ELR (cell line): Measurements from ENCODE around the gene ZNF532.
"Not testable (repeated sequence)": the region's sequence is repeated elsewhere in the genome, so short reads cannot be mapped to it uniquely, and the experiment has no call there.

Experiments used
- DNase-seq: peaks from one replicate; pipeline ENCODE4 v3.0.0-alpha.2; 2015; ENCODE audit warnings: low read depth

ZNF532 gene, protein sequence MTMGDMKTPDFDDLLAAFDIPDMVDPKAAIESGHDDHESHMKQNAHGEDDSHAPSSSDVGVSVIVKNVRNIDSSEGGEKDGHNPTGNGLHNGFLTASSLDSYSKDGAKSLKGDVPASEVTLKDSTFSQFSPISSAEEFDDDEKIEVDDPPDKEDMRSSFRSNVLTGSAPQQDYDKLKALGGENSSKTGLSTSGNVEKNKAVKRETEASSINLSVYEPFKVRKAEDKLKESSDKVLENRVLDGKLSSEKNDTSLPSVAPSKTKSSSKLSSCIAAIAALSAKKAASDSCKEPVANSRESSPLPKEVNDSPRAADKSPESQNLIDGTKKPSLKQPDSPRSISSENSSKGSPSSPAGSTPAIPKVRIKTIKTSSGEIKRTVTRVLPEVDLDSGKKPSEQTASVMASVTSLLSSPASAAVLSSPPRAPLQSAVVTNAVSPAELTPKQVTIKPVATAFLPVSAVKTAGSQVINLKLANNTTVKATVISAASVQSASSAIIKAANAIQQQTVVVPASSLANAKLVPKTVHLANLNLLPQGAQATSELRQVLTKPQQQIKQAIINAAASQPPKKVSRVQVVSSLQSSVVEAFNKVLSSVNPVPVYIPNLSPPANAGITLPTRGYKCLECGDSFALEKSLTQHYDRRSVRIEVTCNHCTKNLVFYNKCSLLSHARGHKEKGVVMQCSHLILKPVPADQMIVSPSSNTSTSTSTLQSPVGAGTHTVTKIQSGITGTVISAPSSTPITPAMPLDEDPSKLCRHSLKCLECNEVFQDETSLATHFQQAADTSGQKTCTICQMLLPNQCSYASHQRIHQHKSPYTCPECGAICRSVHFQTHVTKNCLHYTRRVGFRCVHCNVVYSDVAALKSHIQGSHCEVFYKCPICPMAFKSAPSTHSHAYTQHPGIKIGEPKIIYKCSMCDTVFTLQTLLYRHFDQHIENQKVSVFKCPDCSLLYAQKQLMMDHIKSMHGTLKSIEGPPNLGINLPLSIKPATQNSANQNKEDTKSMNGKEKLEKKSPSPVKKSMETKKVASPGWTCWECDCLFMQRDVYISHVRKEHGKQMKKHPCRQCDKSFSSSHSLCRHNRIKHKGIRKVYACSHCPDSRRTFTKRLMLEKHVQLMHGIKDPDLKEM (N-terminal part only)

DNA sequence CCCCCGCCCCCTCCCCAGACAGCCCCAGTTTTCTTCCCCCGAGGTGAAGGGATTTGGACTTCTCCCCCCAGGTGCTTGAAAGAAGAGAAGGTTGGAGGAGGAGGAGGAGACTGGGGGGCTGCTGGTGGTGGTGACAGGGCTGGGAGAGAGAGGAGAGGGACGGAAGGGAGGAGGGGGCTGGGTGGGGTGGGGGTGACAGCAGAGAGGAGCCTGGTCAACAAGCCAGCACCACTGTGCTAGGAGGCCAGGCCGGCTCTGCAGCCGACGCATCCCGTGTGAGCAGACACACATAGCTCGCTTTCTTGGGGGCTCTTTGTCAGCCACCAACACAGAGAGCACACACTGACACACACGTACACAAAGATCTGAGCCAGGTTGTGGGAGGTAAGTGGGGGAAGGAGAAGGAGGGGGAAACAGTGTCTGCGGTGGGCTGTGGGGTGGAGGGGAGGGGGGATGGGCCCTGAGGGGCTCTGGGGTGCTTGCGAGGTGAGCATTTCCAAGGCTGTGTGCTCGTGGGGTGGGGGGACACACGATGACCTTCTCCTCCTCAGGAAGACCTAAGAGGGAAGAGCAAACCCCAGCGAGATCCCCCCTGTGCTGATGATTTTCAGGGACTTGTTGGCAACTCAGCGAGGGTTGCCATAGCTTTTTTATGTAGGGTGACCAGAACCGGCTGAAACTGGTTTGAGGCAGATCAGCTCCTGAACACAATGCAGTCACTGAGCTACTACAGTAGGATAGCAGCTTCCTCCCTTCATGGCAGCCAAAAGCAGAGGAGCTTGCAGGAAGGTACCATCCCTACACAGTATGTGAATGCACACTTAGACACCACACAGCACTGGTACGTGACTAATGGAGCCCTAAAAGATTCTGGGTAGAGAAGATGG lies at the start of gene ZNF532:
Gene ZNF532, plus strand, starts transcription at position 732 of the 887 bp plus-strand sequence. CDS start 53,411 bp downstream, outside the sequence.
- peak; percentile 73 for DNase-seq

DNA sequence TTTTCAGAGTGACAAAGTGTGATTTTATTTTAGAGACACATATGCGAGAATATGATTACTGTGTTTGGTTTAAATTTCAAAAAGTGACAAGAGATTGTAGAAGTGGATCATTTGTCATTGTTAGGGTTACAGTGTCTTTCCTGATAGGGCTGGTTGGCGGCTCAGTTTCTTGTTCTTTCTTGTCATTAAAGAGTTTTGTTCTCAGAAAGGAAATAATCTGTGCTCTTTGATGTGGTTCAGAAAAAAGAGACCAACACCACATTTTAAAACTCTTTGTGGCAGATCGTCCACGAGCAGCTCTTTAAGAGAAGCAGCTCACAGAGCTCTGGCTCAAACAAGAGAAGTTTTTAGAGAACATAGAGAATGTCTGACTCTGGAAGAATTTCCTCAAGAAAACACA lies 45.6 kb upstream of the ZNF532 start:
- no peak for DNase-seq

DNA sequence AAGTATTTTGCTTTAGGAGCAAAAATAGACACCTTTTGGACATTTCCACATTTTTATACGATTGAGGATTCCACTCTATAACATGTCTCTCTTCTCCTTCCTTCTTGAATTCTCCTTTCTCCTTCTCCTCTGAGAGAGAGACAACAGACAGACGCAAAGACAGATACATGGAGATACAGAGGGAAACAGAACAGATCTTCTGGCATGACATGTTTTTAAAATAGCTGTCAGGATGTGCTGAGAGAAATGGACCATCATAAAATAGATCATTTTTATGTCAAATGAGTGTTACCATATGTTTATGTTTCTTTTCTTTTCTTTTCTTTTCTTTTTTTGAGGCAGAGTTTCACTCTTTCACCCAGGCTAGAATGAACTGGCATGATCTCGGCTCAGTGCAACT lies 44.4 kb upstream of the ZNF532 start:
- no peak for DNase-seq

DNA sequence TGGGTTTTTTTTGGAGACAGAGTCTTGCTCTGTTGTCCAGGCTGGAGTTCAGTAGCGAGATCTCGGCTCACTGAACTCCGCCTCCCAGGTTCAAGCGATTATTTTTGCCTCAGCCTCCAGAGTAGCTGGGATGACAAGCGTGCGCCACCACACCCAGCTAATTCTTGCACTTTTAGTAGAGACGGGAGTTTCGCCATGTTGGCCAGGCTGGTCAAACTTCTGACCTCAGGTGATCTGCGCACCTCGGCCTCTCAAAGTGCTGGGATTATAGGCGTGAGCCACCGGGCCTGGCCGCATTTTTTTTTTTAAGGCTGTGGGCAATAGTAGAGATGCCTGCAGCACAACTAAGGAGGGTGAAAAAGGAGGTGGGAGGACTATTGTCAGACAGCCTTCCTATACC lies 41.7 kb upstream of the ZNF532 start:
- DNase-seq = no peak

DNA sequence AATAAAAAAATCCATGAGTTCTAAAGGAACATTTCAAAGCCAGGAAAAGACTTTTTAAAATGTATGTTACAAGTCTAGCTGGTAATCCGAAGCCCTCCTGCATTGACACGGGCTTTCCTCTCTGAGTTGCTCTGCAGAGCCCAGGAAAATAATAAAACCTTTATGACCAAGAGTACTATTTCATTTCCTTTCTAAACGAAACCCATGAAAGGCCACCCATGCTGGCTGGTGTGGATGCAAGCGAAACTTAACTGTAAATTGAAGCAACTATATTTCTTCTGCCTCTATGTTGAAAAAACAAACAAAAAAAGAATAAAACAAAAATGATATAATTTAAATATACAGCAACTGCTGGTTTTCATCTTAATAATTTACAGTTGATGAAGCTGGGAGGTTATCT lies 41.3 kb upstream of the ZNF532 start:
- DNase-seq = no peak

DNA sequence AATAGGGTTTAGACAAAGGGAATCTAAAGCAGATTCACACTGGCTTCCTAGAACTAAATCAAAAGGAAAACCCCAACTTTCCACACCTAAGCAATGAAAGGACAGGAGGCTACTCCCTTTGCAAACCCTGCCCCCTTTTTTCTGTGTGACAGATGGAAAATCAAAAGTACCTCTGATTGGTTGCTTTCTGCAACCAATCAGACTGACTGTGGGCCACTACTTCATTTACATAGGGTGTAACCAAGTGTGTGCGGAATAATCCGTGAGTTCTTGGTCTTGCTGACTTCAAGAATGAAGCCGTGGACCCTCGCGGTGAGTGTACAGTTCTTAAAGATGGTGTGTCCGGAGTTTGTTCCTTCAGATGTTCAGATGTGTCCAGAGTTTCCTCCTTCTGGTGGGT lies 37.8 kb upstream of the ZNF532 start:
- not testable (repeated sequence) for DNase-seq

DNA sequence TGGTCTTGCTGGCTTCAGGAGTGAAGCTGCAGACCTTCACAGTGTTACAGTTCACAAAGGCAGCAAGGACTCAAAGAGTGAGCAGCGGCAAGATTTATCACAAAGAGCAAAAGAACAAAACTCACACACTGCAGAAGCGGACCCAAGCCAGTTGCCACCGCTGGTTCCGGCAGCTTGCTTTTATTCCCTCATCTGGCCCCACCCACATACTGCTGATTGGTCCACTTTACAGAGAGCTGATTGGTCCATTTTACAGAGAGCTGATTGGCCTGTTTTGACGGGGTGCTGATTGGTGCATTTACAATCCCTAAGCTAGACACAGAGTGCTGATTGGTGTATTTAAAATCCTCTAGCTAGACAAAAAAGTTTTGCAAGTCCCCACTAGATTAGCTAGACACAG lies 37.2 kb upstream of the ZNF532 start:
- DNase-seq = no peak

DNA sequence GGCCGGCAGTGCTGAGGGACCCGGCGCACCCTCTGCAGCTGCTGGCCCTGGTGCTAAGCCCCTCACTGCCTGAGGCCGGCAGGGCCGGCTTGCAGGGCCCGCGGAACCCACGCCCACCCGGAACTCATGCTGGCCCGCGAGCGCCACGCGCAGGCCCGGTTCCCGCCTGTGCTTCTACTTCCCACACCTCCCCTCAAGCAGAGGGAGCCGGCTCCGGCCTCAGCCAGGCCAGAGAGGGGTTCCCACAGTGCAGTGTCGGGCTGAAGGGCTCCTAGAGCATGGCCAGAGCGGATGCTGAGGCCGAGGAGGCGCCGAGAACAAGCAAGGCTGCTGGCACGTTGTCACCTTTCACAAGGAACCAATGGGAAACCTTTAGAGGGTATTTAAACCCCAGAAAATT lies 36.8 kb upstream of the ZNF532 start:
- no peak for DNase-seq

DNA sequence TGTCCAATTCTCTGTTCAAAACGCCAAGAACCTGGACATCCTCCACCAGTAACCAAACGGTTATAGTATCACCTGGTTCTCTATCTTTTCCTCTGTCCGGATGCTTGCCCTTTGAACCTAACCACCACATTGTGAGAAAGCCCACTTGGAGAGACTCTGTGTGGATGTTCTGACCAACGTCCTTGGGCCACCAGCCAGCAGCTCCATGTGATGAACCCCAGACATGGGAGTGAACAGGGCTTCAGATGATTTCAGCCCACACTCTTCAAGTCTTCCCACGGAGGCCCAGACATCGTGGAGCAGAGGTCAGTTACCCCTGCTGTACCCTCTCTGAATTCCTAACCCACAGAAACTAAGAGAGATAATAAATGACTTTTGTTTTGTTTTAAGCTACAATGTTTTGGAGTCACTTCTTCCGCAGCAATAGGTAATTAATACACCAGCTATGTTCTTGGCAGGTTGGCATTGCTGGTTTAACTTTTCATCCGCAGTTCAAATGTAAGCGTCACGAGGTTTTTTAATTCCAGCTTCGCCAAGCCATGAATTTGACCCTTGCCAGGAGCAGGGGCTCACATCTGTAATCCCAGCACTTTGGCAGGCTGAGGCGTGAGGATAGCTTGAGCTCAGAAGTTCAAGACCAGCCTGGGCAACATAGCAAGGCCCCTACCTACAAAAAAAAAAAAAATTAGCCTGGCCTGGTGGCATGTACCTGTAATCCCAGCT lies 36.1 kb upstream of the ZNF532 start:
- DNase-seq = no peak

DNA sequence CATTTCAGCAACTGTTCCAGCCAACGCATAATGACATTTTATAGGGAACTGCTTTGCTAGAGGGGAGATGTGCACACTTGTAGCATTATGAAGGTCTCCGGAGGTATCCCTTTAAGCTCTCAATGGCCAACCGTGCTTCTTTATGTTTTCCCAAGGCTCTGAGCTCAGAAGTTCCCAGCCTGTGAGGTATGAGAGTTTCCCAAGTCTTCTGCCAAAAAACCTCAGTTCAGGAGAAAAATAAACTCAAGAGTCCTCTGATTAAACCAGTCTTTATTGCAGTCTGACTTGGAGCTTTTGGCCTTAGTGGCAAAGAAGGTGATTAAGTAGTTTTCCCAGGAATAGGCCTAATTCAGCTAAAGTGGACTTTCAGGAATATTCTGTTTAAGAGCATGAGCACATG lies 35.4 kb upstream of the ZNF532 start:
- DNase-seq = no peak

DNA sequence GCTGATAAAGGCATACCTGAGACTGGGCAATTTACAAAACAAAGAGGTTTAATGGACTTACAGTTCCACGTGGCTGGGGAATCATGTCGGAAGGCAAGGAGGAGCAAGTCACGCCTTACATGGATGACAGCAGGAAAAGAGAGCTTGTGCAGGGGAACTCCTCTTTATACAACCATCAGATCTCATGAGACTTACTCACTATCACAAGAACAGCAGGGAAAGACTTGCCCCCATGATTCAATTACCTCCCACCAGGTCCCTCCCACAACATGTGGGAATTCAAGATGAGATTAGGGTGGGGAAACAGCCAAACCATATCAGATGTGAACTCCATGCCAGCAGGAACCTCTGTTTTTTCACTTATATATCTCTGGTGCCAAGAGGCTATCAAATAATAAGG lies 34.8 kb upstream of the ZNF532 start:
- not testable (repeated sequence) for DNase-seq

DNA sequence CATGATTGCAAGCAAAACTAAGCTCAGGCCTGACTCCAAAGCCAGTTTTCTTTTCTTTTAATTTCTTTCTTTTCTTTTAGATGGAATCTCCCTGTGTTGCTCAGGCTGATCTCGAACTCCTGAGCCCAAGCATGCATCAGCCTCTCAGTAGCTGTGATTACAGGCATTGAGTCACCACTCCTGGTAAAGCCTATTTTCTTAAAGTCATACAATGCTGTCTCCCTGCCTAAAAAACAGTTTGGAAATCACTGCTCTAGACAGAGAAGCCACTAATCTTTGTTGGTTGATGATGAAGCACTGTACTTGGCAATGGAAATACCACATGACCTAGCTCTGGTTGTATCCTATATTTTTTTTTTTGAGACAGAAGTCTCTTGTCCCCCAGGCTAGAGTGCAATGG lies 33.1 kb upstream of the ZNF532 start:
- peak; percentile 40 for DNase-seq

DNA sequence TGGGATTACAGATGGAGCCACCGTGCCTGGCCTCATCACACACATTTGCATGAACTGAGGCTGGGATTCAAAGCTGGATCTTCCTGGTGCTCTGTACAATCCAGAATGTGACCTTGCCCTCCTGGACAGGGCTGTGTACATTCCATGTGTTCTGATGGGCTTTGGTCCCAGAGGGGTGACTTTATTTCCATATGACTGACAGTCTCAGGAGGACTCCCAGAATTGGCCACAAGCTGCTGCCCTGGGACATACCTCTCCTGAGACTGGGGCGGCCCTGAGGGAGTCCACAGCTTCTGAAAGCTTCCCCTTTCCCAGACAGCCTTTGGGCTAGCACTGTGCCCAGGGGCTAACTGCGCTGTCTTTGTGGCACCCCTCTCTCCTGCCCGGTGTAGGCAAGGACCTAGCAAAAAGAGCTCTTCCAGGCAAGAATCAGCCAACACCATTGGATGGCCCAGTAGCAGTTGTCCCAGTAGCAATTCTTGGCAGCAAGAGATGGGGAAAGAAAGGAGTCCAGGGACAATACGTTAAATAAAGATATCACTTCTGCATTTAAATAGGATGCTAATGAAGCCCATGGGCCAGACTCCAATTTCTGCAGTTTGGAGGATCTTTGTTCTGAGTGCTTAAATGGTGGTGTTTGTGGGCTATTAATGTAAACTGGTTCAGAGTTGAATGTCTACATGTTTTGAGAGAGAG lies 26.4 kb upstream of the ZNF532 start:
- no peak for DNase-seq

DNA sequence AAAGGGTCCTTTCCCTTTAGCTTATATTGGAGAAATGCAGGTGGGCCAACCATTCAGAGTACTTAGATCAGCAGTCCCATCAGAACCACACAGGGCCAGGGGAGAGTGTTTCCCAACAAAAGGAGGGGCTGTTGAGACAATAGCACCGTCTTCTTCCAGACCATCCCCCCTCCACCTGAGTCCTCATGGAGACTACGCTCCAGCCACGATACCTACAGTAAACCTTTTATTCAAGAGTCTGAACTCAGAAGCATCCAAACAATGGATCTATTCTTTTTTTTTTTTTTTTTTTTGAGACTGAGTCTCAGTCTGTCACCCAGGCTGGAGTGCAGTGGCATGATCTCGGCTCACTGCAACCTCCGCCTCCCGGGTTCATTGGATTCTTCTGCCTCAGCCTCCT lies 25.7 kb upstream of the ZNF532 start:
- DNase-seq = no peak

DNA sequence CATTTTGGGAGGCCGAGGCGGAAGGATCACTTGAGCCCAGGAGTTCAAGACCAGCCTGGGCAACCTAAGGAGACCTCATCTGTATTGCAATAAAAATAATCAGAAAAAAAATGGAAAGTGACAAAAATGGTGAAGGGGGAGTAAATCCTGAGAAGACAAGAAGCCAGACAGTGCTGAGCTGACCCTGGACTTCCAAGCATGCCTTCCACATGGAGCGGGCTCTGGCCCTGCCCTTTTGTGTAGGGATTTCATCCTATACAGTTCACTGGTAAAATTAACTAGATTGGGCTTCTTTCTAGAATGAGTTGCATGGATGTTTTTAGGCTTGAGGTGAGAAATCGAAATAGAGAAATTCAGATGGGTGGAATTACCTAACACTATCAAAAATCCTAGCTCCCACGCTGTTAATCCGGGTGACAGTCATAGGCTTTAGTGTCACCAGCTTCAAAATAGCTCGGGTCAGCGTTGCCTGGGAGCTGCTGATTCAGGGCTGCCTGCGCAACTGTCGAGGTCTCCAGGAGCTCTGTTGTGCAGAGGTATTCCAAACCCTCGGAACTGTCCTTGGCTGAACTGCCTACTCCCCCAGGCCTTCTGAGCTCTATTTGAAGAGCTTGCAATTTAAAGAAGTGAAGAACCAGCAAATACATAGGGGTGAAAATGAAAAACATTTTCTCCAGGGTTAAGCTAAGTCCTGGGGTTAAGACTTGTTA lies 21.5 kb upstream of the ZNF532 start:
- no peak for DNase-seq

DNA sequence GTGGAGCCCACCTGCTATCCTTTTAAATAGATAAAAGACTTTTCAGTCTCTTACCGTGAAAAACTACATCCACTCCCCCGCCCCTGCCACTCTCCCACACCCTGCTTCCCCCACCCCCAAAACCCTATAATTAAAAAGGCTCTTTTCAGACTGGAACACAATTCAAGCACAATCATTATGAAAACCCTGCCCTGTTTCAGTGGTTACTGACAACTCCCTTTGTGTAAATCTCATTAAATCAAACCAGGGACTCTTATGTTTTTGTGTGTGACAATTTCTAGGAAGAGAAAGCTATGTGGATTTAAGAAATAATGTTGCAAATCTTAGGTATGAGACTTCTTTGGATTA lies 21.0 kb upstream of the ZNF532 start:
- no peak for DNase-seq

DNA sequence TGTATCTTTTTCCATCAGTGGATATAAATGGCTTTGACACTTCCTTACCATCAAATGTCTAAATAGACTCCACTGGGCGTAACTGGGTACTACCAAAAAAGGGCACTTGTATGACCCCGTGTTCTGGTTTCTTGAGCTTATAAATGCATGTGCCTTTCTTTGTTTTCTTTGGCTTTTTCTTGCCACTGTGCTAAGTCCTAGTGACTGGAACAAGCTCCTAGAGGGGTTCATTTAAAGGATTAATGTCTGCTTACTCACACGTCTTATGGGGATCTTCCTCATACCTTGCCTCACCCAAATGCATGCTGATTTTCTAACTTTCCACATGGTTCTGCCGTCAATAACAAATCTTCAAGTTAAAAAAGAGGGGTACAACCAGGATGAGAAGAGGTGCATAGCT lies 19.8 kb upstream of the ZNF532 start:
- no peak for DNase-seq

DNA sequence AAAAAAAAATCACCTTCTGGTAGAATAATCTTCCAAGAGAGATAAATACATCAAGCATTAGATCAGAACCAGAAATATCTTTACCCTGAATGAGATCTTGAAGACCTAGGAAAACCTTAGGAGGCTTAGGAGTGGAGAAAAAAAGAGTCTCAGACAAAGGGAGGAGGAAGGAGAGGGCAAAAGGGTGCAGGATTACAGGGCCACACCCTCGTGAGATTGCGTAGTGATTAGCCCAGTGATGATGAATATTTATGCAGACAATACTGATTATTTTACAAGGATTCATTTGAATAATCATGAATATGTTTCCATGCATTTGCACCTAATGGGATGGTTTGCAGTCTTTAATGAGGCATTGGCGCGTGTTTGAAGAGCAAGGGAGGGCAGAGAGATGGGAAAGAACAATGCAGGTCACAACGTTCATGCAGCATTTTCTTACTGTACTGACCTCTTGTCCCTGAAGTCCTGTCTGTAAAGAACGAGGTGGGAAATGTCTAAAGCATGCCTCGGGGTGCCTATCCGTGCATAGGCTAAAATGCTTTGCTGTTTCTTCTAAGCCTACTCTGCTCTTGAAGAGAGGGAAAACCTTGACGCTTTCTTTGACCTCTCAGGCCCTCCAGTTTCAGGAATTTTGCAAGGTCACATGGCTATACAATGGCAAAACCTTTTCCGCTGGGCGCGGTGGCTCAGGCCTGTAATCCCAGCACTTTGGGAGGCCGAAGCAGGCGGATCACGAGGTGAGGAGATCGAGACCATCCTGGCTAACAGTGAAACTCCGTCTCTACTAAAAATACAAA lies 18.6 kb upstream of the ZNF532 start:
- DNase-seq = no peak
